ENCODE measurements around the gene IL21. TPM values are rescaled to one million over a fixed set of nuclear protein-coding genes. Genes with fewer than 3 reads are reported as not detected.

Gene IL21
- not detected in 3 replicates for polyA plus RNA-seq
- not detected for polyA plus RNA-seq (2011; ENCODE audit: low read depth)
- polyA plus RNA-seq (2011; cell fraction: cytosol; rRNA removed): not detected in 2 replicates
- not detected in 2 replicates for polyA plus RNA-seq (2011; cell fraction: nucleus; rRNA removed)
- not detected in 2 replicates for polyA plus RNA-seq (2012; ENCODE audit: low replicate concordance)
- not detected in 3 replicates for polyA minus RNA-seq
- not detected for polyA minus RNA-seq (2011; cell fraction: cytosol; rRNA and poly(A)+ RNA removed)
- polyA minus RNA-seq (2011; cell fraction: nucleus; rRNA and poly(A)+ RNA removed): not detected in 2 replicates

- no peak for TF ChIP-seq EZH2 (IDR thresholded peaks at IDR 0.05; ENCODE audit: low read length)
- TF ChIP-seq CTCF (optimal IDR thresholded peaks at IDR 0.05 in 1 of 3, IDR thresholded peaks at IDR 0.05 in 1 of 3, conservative IDR thresholded peaks at IDR 0.05 in 1 of 3; ENCODE audit: extremely low read depth in 1 of 3, insufficient read depth in 2 of 3, low read length in 3 of 3): no peak
- Histone ChIP-seq H3K4me3 (ENCODE audit: control insufficient read depth in 2 of 3, extremely low read depth in 1 of 3, insufficient read depth in 2 of 3, low read depth in 1 of 3, low read length in 3 of 3) (no peak within 1 kb of the TSS), H3K27me3 (ENCODE audit: control insufficient read depth, extremely low read depth, insufficient read depth, low read length) (no peaks in the 10 kb centered on the region), H3K9me1 (ENCODE audit: control insufficient read depth, extremely low read depth, insufficient read depth, low read length) (no peaks in the 10 kb centered on the region), H3K27ac (ENCODE audit: control insufficient read depth, insufficient read depth, low read length) (no peak within 1 kb of the TSS), H3K4me1 (ENCODE audit: control insufficient read depth, extremely low read depth, insufficient read depth, low read length) (no peaks in the 10 kb centered on the region), H2AFZ (ENCODE audit: control insufficient read depth, low read length) (no peak within 1 kb of the TSS), H3K79me2 (ENCODE audit: control insufficient read depth, insufficient read depth, low read length) (no peaks in the 10 kb centered on the region), H3K4me2 (ENCODE audit: control insufficient read depth, extremely low read depth, insufficient read depth, low read depth, low read length) (no peak within 1 kb of the TSS), H3K9ac (ENCODE audit: control insufficient read depth, extremely low read depth, insufficient read depth, low read length) (no peak within 1 kb of the TSS), H4K20me1 (ENCODE audit: control insufficient read depth, extremely low read depth, insufficient read depth, low read length) (no peaks in the 10 kb centered on the region), H3K36me3 (ENCODE audit: control insufficient read depth in 2 of 2, extremely low read depth in 1 of 2, insufficient read depth in 2 of 2, low read length in 2 of 2) (no peaks in the 10 kb centered on the region), H3K9me3 (ENCODE audit: control insufficient read depth, low read depth, low read length) (no peaks in the 10 kb centered on the region)
- DNase-seq (ENCODE audit: low read depth, low spot score) (no peak), FAIRE-seq (no peak)
- dilution Hi-C loops (cut with MboI; ENCODE audit: extremely low pct_ligation_motif_present, low sequenced_read_pairs): no loop called here
These were observed at the start of gene IL21 for GRCh38 chr4:122621016-122621507. Gene IL21, minus strand, starts transcription at chr4:122621066. Its CDS starts 55 bp downstream, at chr4:122621011.

DNA sequence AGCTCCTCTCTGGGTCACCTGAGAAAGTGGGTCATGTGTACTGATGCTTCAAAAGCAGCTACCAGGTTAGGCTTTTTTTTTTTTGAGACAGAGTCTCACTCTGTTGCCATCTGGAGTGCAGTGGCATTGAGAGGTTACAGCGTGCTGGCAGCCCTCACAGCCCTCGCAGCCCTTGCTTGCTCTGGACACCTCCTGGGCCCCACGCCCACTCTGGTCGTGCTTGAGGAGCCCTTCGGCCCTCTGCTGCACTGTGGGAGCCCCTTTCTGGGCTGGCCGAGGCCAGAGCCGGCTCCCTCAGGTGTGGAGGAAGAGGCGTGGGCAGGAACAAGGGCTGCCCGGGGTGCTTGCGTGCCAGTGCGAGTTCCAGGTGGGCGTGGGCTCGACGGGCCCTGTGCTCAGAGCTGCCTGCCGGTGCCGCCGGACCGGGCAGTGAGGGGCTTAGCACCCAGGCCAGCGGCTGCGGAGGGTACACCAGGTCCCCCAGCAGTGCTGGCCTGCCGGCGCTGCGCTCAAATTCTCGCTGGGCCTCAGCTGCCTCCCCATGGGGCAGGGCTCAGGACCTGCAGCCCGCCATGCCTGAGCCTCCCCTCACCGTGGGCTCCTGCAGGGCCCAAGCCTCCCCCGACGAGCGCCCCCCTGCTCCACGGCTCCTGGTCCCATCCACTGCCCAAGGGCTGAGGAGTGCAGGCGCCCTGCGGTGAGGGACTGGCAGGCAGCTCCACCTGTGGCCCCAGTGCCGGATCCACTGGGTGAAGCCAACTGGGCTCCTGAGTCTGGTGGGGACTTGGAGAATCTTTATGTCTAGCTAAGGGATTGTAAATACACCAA is 49.3 kb upstream of the IL21 start:
- no peak overlapping the region for H3K4me2 ChIP-seq (ENCODE audit: control insufficient read depth, extremely low read depth, insufficient read depth, low read depth, low read length)
- H3K36me3 ChIP-seq (ENCODE audit: control insufficient read depth in 2 of 2, extremely low read depth in 1 of 2, insufficient read depth in 2 of 2, low read length in 2 of 2): no peaks in the 10 kb centered on the region
- H3K9ac ChIP-seq (ENCODE audit: control insufficient read depth, extremely low read depth, insufficient read depth, low read length): no peak overlapping the region
- H3K4me3 ChIP-seq (ENCODE audit: control insufficient read depth in 2 of 3, extremely low read depth in 1 of 3, insufficient read depth in 2 of 3, low read depth in 1 of 3, low read length in 3 of 3): no peak overlapping the region
- FAIRE-seq (no peak), DNase-seq (ENCODE audit: low read depth, low spot score) (no peak)
- dilution Hi-C loops (cut with MboI; ENCODE audit: extremely low pct_ligation_motif_present, low sequenced_read_pairs): no loop called here
- H3K79me2 ChIP-seq (ENCODE audit: control insufficient read depth, insufficient read depth, low read length): no peaks in the 10 kb centered on the region
- no peaks in the 10 kb centered on the region for H3K9me3 ChIP-seq (ENCODE audit: control insufficient read depth, low read depth, low read length)
- H3K27ac ChIP-seq (ENCODE audit: control insufficient read depth, insufficient read depth, low read length): no peak overlapping the region
- no peaks in the 10 kb centered on the region for H3K9me1 ChIP-seq (ENCODE audit: control insufficient read depth, extremely low read depth, insufficient read depth, low read length)
- no peaks in the 10 kb centered on the region for H3K27me3 ChIP-seq (ENCODE audit: control insufficient read depth, extremely low read depth, insufficient read depth, low read length)
- H2AFZ ChIP-seq (ENCODE audit: control insufficient read depth, low read length): no peak overlapping the region
- no peaks in the 10 kb centered on the region for H4K20me1 ChIP-seq (ENCODE audit: control insufficient read depth, extremely low read depth, insufficient read depth, low read length)
- H3K4me1 ChIP-seq (ENCODE audit: control insufficient read depth, extremely low read depth, insufficient read depth, low read length): peaks cover 64% of the 10 kb centered on the region
- TF ChIP-seq CTCF (optimal IDR thresholded peaks at IDR 0.05 in 1 of 3, IDR thresholded peaks at IDR 0.05 in 1 of 3, conservative IDR thresholded peaks at IDR 0.05 in 1 of 3; ENCODE audit: extremely low read depth in 1 of 3, insufficient read depth in 2 of 3, low read length in 3 of 3) (no peak), EZH2 (IDR thresholded peaks at IDR 0.05; ENCODE audit: low read length) (no peak)

Measured in keratinocyte (primary cell).